IMR-90 (cell line): ENCODE data around the gene MINAR1.

Source experiments
- BHLHE40 ChIP-seq: fragments of 150-350 bp; IDR thresholded peaks from 2 replicates; pipeline ENCODE4 v1.6.1; 2016; ENCODE audit warnings: mild to moderate bottlenecking, low read depth, low read length
- CHD1 ChIP-seq: IDR thresholded peaks from 2 replicates; pipeline ENCODE4 v1.6.1; 2012; ENCODE audit warnings: low read depth, low read length, improper control_type of control experiment
- CTCF ChIP-seq: conservative IDR thresholded peaks from 2 replicates; pipeline ENCODE4 v1.5.1; 2012; ENCODE audit warnings: mild to moderate bottlenecking, low read depth, low read length, improper control_type of control experiment
- FOS ChIP-seq: fragments of 150-350 bp; IDR thresholded peaks from 2 replicates; pipeline ENCODE4 v1.6.1; 2016; ENCODE audit warnings: low read depth, low read length
- MXI1 ChIP-seq: IDR thresholded peaks from 2 replicates; pipeline ENCODE4 v1.6.1; 2012; ENCODE audit warnings: low read depth, mild to moderate bottlenecking, low read length, moderate library complexity, borderline replicate concordance
- POLR2A ChIP-seq: IDR thresholded peaks from 2 replicates; pipeline ENCODE4 v1.6.1; 2012; ENCODE audit warnings: mild to moderate bottlenecking, low read depth, low read length

- TF ChIP-seq CTCF = no peak
- no peak for TF ChIP-seq POLR2A
- no peak for TF ChIP-seq CHD1
- no peak for TF ChIP-seq MXI1
- TF ChIP-seq FOS = no peak
- no peak for TF ChIP-seq BHLHE40
Observed at GRCh38 chr15:79463043-79463780, 31.1 kb downstream of the MINAR1 start.
